ENCODE measurements around the gene SLC52A3.

GRCh38 chr20:772806-773205 is 4.5 kb upstream of the SLC52A3 start:
- no peak for TF ChIP-seq FOSL1 (tag; conservative IDR thresholded peaks at IDR 0.05)
- TF ChIP-seq ZBTB17 (CRISPR knock-in tag; IDR thresholded peaks at IDR 0.05) = no peak
- no peak for TF ChIP-seq RBM17 (IDR thresholded peaks at IDR 0.05; ENCODE audit: borderline replicate concordance, low read depth, low read length)
- TF ChIP-seq MYC (IDR thresholded peaks at IDR 0.05; ENCODE audit: low read depth, low read length) = no peak
- no peak for TF ChIP-seq MYC (CRISPR knock-in tag; IDR thresholded peaks at IDR 0.05; ENCODE audit: borderline replicate concordance, low read depth)
- TF ChIP-seq CTCF (IDR thresholded peaks at IDR 0.05 in 2 of 3, conservative IDR thresholded peaks at IDR 0.05 in 1 of 3; ENCODE audit: insufficient read depth in 2 of 3, low read depth in 1 of 3, low read length in 3 of 3) = no peak

All from K562 (cell line).